SK-N-SH treated with all-trans-retinoic acid at 6 μM for 48 hours (cell line): ENCODE results near the gene FOXL3.

Experiments
- ARNTL ChIP-seq: fragments of 450-650 bp; formaldehyde crosslinking; IDR thresholded peaks from 2 replicates; pipeline ENCODE4 v1.5.0; 2020; ENCODE audit warnings: low read depth, mild to moderate bottlenecking, moderate library complexity, borderline replicate concordance
- BACH2 ChIP-seq: fragments of 250-450 bp; sonication (Bioruptor Pico); IDR thresholded peaks from 2 replicates; pipeline ENCODE4 v1.9.0; 2021; ENCODE audit warnings: mild to moderate bottlenecking, borderline replicate concordance
- CREB5 ChIP-seq: fragments of 250-450 bp; sonication (Bioruptor Pico); IDR thresholded peaks from 2 replicates; pipeline ENCODE4 v1.5.1; 2020; ENCODE audit warnings: low read depth, mild to moderate bottlenecking, moderate library complexity
- CSDC2 ChIP-seq: fragments of 250-450 bp; sonication (Bioruptor Pico); IDR thresholded peaks from 2 replicates; pipeline ENCODE4 v1.5.0; 2020; ENCODE audit warnings: mild to moderate bottlenecking, moderate library complexity
- GLIS3 ChIP-seq: fragments of 250-450 bp; sonication (Bioruptor Pico); IDR thresholded peaks from 2 replicates; pipeline ENCODE4 v1.5.0; 2020; ENCODE audit warnings: mild to moderate bottlenecking, moderate library complexity
- RARB ChIP-seq: fragments of 250-450 bp; sonication (Bioruptor Pico); IDR thresholded peaks from 2 replicates; pipeline ENCODE4 v1.8.0; 2021; ENCODE audit warnings: mild to moderate bottlenecking, moderate library complexity
- TCF4 ChIP-seq: fragments of 250-450 bp; sonication (Bioruptor Pico); IDR thresholded peaks from 2 replicates; pipeline ENCODE4 v1.8.0; 2021; ENCODE audit warnings: mild to moderate bottlenecking, moderate library complexity, borderline replicate concordance
- ZC3H10 ChIP-seq: fragments of 250-450 bp; sonication (Bioruptor Pico); IDR thresholded peaks from 2 replicates; pipeline ENCODE4 v1.5.1; 2021; ENCODE audit warnings: mild to moderate bottlenecking, moderate library complexity
- ZFP3 ChIP-seq: fragments of 250-450 bp; sonication (Bioruptor Pico); IDR thresholded peaks from 2 replicates; pipeline ENCODE4 v1.5.0; 2020; ENCODE audit warnings: mild to moderate bottlenecking, moderate library complexity
- TF ChIP-seq, protein P1 (sequence below): fragments of 250-450 bp; sonication (Bioruptor Pico); IDR thresholded peaks from 2 replicates; pipeline ENCODE4 v1.8.0; 2020; ENCODE audit warnings: mild to moderate bottlenecking, moderate library complexity, borderline replicate concordance
- TF ChIP-seq, protein P2 (sequence below): fragments of 250-450 bp; sonication (Bioruptor Pico); IDR thresholded peaks from 2 replicates; pipeline ENCODE4 v1.5.1; 2021; ENCODE audit warnings: mild to moderate bottlenecking, moderate library complexity

GRCh38 chr7:323410-323809 is 33.4 kb downstream of the FOXL3 start:
- TF ChIP-seq ZC3H10 (CRISPR knock-in tag) (no peak), CSDC2 (CRISPR knock-in tag) (no peak), TCF4 (CRISPR knock-in tag) (no peak), ARNTL (CRISPR knock-in tag) (no peak), RARB (no peak), CREB5 (no peak), ZFP3 (no peak), GLIS3 (no peak), BACH2 (CRISPR knock-in tag) (no peak)
- TF ChIP-seq, protein P1, sequence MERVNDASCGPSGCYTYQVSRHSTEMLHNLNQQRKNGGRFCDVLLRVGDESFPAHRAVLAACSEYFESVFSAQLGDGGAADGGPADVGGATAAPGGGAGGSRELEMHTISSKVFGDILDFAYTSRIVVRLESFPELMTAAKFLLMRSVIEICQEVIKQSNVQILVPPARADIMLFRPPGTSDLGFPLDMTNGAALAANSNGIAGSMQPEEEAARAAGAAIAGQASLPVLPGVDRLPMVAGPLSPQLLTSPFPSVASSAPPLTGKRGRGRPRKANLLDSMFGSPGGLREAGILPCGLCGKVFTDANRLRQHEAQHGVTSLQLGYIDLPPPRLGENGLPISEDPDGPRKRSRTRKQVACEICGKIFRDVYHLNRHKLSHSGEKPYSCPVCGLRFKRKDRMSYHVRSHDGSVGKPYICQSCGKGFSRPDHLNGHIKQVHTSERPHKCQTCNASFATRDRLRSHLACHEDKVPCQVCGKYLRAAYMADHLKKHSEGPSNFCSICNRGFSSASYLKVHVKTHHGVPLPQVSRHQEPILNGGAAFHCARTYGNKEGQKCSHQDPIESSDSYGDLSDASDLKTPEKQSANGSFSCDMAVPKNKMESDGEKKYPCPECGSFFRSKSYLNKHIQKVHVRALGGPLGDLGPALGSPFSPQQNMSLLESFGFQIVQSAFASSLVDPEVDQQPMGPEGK, result no peak
- TF ChIP-seq, protein P2, sequence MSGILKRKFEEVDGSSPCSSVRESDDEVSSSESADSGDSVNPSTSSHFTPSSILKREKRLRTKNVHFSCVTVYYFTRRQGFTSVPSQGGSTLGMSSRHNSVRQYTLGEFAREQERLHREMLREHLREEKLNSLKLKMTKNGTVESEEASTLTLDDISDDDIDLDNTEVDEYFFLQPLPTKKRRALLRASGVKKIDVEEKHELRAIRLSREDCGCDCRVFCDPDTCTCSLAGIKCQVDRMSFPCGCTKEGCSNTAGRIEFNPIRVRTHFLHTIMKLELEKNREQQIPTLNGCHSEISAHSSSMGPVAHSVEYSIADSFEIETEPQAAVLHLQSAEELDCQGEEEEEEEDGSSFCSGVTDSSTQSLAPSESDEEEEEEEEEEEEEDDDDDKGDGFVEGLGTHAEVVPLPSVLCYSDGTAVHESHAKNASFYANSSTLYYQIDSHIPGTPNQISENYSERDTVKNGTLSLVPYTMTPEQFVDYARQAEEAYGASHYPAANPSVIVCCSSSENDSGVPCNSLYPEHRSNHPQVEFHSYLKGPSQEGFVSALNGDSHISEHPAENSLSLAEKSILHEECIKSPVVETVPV (CRISPR knock-in tag), result no peak
